GM12878 (cell line): ENCODE results near the gene WASF2.

Source experiments
- ASH2L ChIP-seq: fragments of 300-600, 200-600 bp; sonication (generic); IDR thresholded peaks from 2 replicates; pipeline ENCODE4 v1.6.1; 2017; ENCODE audit warnings: low read depth, mild to moderate bottlenecking, borderline replicate concordance
- POLR2AphosphoS5 ChIP-seq: IDR thresholded peaks from 2 replicates; pipeline ENCODE4 v1.6.1; 2011; ENCODE audit warnings: mild to moderate bottlenecking, low read length, inconsistent platforms
- RELA ChIP-seq: fragments of 450-650 bp; IDR thresholded peaks from 2 replicates; pipeline ENCODE4 v1.8.0; 2014; ENCODE audit warnings: borderline replicate concordance; ENCODE audit not compliant: partially characterized antibody

DNA sequence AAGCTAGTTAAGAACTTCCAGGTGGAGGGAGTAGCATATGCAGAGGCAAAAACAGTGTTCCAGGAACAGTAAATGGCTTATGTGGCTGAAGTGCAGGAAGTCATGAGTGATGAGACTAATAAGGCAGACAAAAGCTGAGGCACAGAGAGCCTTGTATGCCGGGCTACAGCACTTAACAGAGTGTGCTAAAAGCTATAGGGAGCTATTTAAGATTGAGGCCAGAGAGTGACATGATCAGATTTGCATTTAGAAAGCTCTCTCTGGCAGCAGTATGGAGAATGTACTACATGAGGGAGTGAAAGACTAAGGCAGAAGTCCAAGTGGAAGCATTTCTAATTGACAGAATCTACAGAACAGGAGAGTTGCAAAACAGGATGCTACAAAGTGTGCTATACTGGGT, 38.6 kb downstream of the WASF2 start:
- TF ChIP-seq POLR2AphosphoS5 (no peak), ASH2L (no peak), RELA (no peak)
